ENCODE measurements around the gene RGL1. TPM values are rescaled to one million over a fixed set of nuclear protein-coding genes. Genes with fewer than 3 reads are reported as not detected.

Gene RGL1
- total RNA-seq, 1 donor, result 24.6 TPM

DNA sequence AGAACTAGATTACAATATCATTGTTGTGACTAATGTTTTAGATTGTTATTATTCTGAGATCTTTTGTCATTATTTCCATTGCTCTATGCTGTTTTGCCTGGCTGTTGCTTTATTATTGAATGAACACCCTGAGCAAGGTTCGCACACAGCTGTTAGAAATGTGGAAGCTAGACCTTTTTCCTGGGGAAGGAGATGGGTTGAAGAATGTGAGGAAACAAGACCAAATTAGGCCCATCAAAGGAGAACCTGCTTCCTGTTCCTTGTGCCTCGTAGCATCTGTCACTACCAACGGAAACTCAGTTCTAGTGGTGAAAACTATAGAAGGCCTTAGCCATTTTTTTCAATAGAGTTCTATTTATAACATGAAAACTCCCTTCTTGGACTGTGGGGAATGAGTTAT, 68.7 kb downstream of the RGL1 start:
- Histone ChIP-seq H3K4me2 (ENCODE audit: insufficient read depth, low read length) (no peak overlapping the region), H3K79me2 (ENCODE audit: insufficient read depth, low read length) (no peaks in the 10 kb centered on the region), H3K4me1 (ENCODE audit: insufficient read depth, low read length) (peaks cover 33% of the 10 kb centered on the region), H2AFZ (ENCODE audit: low read length) (no peak overlapping the region), H3K4me3 (ENCODE audit: insufficient read depth, low read length) (no peak overlapping the region), H3K27me3 (ENCODE audit: insufficient read depth, low read length) (no peaks in the 10 kb centered on the region), H3K36me3 (ENCODE audit: insufficient read depth, low read length) (no peaks in the 10 kb centered on the region), H3K9me3 (ENCODE audit: low read depth, low read length) (no peaks in the 10 kb centered on the region), H3K27ac (ENCODE audit: low read depth, low read length) (no peak overlapping the region), H4K20me1 (ENCODE audit: insufficient read depth, low read length) (no peaks in the 10 kb centered on the region)
- DNase-seq (ENCODE audit: insufficient read length, low spot score, missing footprints), result no peak
- TF ChIP-seq, protein P1, sequence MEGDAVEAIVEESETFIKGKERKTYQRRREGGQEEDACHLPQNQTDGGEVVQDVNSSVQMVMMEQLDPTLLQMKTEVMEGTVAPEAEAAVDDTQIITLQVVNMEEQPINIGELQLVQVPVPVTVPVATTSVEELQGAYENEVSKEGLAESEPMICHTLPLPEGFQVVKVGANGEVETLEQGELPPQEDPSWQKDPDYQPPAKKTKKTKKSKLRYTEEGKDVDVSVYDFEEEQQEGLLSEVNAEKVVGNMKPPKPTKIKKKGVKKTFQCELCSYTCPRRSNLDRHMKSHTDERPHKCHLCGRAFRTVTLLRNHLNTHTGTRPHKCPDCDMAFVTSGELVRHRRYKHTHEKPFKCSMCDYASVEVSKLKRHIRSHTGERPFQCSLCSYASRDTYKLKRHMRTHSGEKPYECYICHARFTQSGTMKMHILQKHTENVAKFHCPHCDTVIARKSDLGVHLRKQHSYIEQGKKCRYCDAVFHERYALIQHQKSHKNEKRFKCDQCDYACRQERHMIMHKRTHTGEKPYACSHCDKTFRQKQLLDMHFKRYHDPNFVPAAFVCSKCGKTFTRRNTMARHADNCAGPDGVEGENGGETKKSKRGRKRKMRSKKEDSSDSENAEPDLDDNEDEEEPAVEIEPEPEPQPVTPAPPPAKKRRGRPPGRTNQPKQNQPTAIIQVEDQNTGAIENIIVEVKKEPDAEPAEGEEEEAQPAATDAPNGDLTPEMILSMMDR (IDR thresholded peaks at IDR 0.05; ENCODE audit: extremely low read depth, low read depth, low read length), result no peak

DNA sequence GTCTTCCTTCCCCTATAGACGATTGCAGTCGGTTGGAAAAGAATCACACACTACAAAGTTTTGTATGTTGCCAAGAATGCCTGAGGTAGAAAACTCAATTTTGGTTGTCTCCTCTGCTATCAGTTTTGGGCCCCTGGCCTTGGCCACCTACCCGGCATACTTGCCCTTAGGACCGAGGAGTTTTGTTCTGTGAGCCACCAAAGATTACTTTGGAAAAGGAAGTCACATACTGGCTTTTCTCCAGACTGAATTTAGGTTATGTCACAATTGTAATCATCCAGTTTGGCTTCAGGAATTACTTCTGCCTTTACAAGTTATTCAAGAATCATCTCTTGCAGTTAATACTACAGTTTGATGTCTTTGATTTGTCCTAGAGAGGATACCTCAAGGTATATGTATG, 71.4 kb downstream of the RGL1 start:
- TF ChIP-seq, protein P1 (IDR thresholded peaks at IDR 0.05; ENCODE audit: extremely low read depth, low read depth, low read length), result no peak
- no peaks in the 10 kb centered on the region for H3K9me3 ChIP-seq (ENCODE audit: low read depth, low read length)
- no peak overlapping the region for H2AFZ ChIP-seq (ENCODE audit: low read length)
- H3K4me3 ChIP-seq (ENCODE audit: insufficient read depth, low read length), result no peak overlapping the region
- H3K4me2 ChIP-seq (ENCODE audit: insufficient read depth, low read length), result peak overlapping the region; percentile 80
- H4K20me1 ChIP-seq (ENCODE audit: insufficient read depth, low read length), result no peaks in the 10 kb centered on the region
- no peak for DNase-seq (ENCODE audit: insufficient read length, low spot score, missing footprints)
- H3K4me1 ChIP-seq (ENCODE audit: insufficient read depth, low read length), result peaks cover 26% of the 10 kb centered on the region
- H3K36me3 ChIP-seq (ENCODE audit: insufficient read depth, low read length), result no peaks in the 10 kb centered on the region
- H3K27me3 ChIP-seq (ENCODE audit: insufficient read depth, low read length), result no peaks in the 10 kb centered on the region
- H3K27ac ChIP-seq (ENCODE audit: low read depth, low read length), result no peak overlapping the region
- no peaks in the 10 kb centered on the region for H3K79me2 ChIP-seq (ENCODE audit: insufficient read depth, low read length)

DNA sequence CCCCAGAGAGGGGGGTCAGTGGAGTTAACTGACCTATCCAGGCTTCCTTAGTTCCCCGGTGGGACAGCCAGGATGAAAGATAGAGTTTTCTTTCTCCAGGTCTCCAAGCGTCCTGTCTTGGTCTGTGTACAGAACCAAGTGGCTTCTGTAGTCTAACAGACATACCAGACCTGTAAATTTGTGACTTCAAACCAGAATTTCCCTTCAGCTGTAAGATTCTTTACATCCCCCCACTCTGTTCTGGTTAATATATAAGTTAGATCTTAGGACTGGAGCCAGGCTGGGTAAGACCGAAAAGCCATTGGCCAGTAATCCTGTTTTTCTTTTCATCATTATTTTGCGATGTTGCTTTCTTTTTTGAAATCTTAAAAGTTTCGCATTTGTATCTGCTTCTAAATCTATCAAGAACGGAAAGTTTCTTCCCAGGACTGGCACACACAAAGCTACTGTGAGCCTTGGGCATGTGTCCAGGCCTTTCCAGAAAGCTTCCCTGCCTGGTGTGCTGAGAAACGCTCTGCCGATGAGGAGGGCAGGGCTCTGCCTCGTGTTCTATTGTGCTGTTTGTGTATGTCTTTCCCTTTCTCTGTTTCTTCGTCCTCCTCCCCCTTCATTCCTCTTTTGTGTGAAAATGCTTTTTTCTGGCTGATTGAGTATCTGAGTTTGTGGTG, 72.3 kb downstream of the RGL1 start:
- peak overlapping the region; percentile 48 for H3K4me3 ChIP-seq (ENCODE audit: insufficient read depth, low read length)
- H3K27me3 ChIP-seq (ENCODE audit: insufficient read depth, low read length), result no peaks in the 10 kb centered on the region
- H3K9me3 ChIP-seq (ENCODE audit: low read depth, low read length), result no peaks in the 10 kb centered on the region
- H3K79me2 ChIP-seq (ENCODE audit: insufficient read depth, low read length), result no peaks in the 10 kb centered on the region
- peaks cover 30% of the 10 kb centered on the region for H3K4me1 ChIP-seq (ENCODE audit: insufficient read depth, low read length)
- H2AFZ ChIP-seq (ENCODE audit: low read length), result peak overlapping the region; percentile 78
- DNase-seq (ENCODE audit: insufficient read length, low spot score, missing footprints), result peak; percentile 68
- H3K27ac ChIP-seq (ENCODE audit: low read depth, low read length), result peak overlapping the region; percentile 31
- H3K36me3 ChIP-seq (ENCODE audit: insufficient read depth, low read length), result no peaks in the 10 kb centered on the region
- peak overlapping the region; percentile 80 for H3K4me2 ChIP-seq (ENCODE audit: insufficient read depth, low read length)
- H4K20me1 ChIP-seq (ENCODE audit: insufficient read depth, low read length), result no peaks in the 10 kb centered on the region
- TF ChIP-seq, protein P1 (IDR thresholded peaks at IDR 0.05; ENCODE audit: extremely low read depth, low read depth, low read length), result no peak

DNA sequence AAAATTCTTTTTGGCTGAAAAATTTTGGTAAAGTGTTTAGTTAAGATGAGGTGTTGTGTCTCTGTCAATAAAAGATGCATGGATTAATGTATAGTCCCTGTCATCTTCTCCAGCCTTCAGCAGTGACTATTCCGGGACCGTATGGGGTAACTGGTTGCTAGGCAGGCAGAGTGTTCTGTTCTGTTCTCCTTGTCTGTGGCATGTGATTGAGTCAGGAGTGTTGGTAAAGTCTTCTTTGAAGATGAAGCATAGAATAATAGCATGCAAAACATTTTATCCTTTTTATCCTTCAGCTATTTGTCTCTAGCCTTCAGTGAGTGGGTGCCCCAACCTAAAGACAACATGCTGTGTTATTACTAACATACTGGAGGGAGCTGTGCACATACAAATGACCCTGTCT, 74.6 kb downstream of the RGL1 start:
- H3K4me2 ChIP-seq (ENCODE audit: insufficient read depth, low read length), result no peak overlapping the region
- no peaks in the 10 kb centered on the region for H3K27me3 ChIP-seq (ENCODE audit: insufficient read depth, low read length)
- no peak overlapping the region for H3K4me3 ChIP-seq (ENCODE audit: insufficient read depth, low read length)
- no peak overlapping the region for H3K27ac ChIP-seq (ENCODE audit: low read depth, low read length)
- H3K36me3 ChIP-seq (ENCODE audit: insufficient read depth, low read length), result no peaks in the 10 kb centered on the region
- no peaks in the 10 kb centered on the region for H3K79me2 ChIP-seq (ENCODE audit: insufficient read depth, low read length)
- DNase-seq (ENCODE audit: insufficient read length, low spot score, missing footprints), result no peak
- H2AFZ ChIP-seq (ENCODE audit: low read length), result no peak overlapping the region
- TF ChIP-seq, protein P1 (IDR thresholded peaks at IDR 0.05; ENCODE audit: extremely low read depth, low read depth, low read length), result no peak
- H3K4me1 ChIP-seq (ENCODE audit: insufficient read depth, low read length), result peaks cover 31% of the 10 kb centered on the region
- H4K20me1 ChIP-seq (ENCODE audit: insufficient read depth, low read length), result no peaks in the 10 kb centered on the region
- no peaks in the 10 kb centered on the region for H3K9me3 ChIP-seq (ENCODE audit: low read depth, low read length)
